Mesothelial cell of epicardium (in vitro differentiated cells): ENCODE results near the gene OR2F2. TPM values are rescaled to one million over a fixed set of nuclear protein-coding genes. Genes with fewer than 3 reads are reported as not detected.

ENCODE experiments used
- DNase-seq, 2 experiments: peaks; one replicate each; pipeline ENCODE4 v3.0.0; 2021; ENCODE audit warnings: low spot score in 2 of 2; ENCODE audit not compliant: unreplicated experiment in 2 of 2
- H3K27ac Mint-ChIP-seq: 2 replicates; pipeline ENCODE4 v1.8.0; 2021; ENCODE audit warnings: mixed read lengths
- H3K27me3 Mint-ChIP-seq: 2 replicates; pipeline ENCODE4 v1.8.0; 2021; ENCODE audit warnings: low read depth, mixed read lengths
- H3K36me3 Mint-ChIP-seq: 2 replicates; pipeline ENCODE4 v1.8.0; 2021; ENCODE audit warnings: mixed read lengths
- H3K4me1 Mint-ChIP-seq: 2 replicates; pipeline ENCODE4 v1.8.0; 2021; ENCODE audit warnings: mixed read lengths
- H3K4me3 Mint-ChIP-seq: 2 replicates; pipeline ENCODE4 v1.8.0; 2021; ENCODE audit warnings: mild to moderate bottlenecking, moderate library complexity, mixed read lengths
- H3K9me3 Mint-ChIP-seq: 2 replicates; pipeline ENCODE4 v1.8.0; 2021; ENCODE audit warnings: mixed read lengths
- total RNA-seq: library from RNA; stranded (reverse); gene quantifications from 3 replicates; pipeline ENCODE4 v1.2.1, GENCODE V29; 2021
- TF ChIP-seq, protein P1 (sequence below): fragments of 200-600 bp; sonication (generic); IDR thresholded peaks from one replicate; pipeline ENCODE4 v1.5.0; 2021; ENCODE audit warnings: antibody characterized with exemption; ENCODE audit not compliant: unreplicated experiment

OR2F2 gene
- total RNA-seq, 1 donor from 2014 or later, result not detected

DNA sequence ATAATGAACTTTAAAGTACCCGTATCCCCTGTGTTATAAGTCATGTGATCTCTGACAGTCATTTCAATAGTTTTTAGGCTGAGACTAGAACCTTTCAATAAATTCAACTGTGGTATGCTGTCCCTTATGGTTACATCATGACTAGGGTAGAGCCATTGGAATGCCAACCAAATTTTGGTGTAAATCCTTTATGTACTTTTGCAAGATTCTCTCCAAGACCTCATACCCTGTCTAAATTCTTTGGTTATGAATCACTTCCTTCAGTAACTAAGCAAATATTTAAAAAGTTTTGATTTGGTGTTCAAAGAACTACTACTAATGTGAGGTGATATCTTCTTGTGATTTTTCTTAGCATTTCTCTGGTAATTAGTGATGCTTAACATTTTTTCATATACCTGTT, 44.3 kb downstream of the OR2F2 start:
- Mint-ChIP-seq H3K27ac (no peak overlapping the region), H3K36me3 (no peaks in the 10 kb centered on the region), H3K4me3 (no peak overlapping the region), H3K9me3 (peaks cover 5% of the 10 kb centered on the region), H3K27me3 (no peaks in the 10 kb centered on the region), H3K4me1 (no peaks in the 10 kb centered on the region)
- DNase-seq, result no peak
- TF ChIP-seq, protein P1, sequence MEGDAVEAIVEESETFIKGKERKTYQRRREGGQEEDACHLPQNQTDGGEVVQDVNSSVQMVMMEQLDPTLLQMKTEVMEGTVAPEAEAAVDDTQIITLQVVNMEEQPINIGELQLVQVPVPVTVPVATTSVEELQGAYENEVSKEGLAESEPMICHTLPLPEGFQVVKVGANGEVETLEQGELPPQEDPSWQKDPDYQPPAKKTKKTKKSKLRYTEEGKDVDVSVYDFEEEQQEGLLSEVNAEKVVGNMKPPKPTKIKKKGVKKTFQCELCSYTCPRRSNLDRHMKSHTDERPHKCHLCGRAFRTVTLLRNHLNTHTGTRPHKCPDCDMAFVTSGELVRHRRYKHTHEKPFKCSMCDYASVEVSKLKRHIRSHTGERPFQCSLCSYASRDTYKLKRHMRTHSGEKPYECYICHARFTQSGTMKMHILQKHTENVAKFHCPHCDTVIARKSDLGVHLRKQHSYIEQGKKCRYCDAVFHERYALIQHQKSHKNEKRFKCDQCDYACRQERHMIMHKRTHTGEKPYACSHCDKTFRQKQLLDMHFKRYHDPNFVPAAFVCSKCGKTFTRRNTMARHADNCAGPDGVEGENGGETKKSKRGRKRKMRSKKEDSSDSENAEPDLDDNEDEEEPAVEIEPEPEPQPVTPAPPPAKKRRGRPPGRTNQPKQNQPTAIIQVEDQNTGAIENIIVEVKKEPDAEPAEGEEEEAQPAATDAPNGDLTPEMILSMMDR, result no peak

DNA sequence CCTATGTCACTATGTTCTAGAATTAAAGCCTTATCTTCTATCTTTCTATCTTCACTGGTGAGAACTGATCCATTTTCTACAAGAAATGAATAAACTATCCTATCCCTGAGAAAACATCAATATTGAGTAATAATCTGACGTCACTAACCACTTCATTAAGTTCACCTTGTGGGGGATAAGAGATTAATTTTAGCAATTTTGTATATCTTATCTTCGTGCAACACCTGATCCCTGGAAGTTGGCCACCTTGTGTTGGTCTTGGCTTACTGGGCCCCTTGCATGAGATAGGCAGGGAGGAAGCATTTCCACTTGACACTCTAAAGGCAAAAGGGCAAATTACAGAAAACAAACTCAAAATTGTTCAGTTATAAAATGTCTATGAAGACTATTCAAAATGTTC, 45.0 kb downstream of the OR2F2 start:
- Mint-ChIP-seq H3K27ac (no peak overlapping the region), H3K36me3 (no peaks in the 10 kb centered on the region), H3K4me3 (no peak overlapping the region), H3K27me3 (no peaks in the 10 kb centered on the region), H3K9me3 (peaks cover 5% of the 10 kb centered on the region), H3K4me1 (no peaks in the 10 kb centered on the region)
- TF ChIP-seq, protein P1, result no peak
- no peak for DNase-seq

DNA sequence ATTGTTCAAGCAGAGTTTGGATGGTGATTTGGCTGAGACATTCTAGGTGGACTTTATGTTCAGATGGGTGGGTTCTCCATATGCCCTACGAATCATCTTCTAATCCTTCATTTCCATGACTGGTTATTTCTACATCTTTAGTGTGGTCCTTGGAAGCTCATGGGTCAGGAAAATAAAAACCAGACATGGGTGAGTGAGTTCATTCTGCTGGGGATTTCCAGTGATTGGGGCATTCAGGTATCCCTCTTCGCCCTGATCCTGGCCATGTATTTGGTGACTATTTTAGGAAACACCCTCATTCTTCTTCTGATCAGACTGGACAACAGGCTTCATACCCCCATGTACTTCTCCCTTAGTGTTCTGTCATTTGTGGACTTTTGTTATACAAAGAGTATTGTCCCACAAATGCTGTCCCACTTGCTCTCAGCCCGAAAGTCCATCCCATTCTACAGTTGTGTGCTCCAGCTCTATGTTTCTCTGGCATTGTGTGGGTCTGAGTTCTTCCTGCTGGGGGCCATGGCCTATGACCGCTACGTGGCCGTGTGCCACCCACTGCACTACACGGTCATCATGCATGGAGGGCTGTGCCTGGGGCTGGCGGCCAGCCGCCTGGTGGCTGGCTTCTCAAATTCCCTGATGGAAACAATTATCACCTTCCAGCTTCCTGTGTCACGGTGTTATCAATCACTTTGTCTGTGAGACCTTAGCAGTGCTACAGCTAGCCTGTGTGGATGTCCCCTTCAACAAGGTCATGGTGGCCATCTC, 45.9 kb downstream of the OR2F2 start:
- Mint-ChIP-seq H3K27ac (no peak overlapping the region), H3K9me3 (peaks cover 5% of the 10 kb centered on the region)

DNA sequence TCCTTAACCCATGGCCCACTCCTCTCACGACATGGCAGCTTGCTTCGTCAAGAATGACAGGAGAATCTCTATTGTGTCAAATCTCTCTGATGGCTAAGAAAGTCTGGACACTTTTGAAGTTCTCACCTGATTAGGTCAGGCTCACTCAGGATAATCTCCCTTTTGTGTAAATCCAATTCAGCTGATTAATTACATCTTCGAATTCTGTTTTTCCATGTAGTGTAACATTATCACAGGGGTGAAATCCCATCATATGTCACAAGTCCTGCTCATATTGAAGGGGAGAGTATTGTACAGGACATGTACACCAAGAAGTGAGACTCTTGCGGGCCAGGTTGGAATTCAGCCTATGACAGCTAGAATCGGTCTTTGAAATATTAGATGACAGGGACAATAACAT, 48.9 kb downstream of the OR2F2 start:
- no peak for DNase-seq
- Mint-ChIP-seq H3K27ac (no peak overlapping the region), H3K36me3 (no peaks in the 10 kb centered on the region), H3K4me1 (no peaks in the 10 kb centered on the region), H3K9me3 (peaks cover 5% of the 10 kb centered on the region), H3K4me3 (no peak overlapping the region), H3K27me3 (no peaks in the 10 kb centered on the region)
- TF ChIP-seq, protein P1, result no peak

More for the DNA sequence above, 45.9 kb downstream of the OR2F2 start:
- no peak for DNase-seq
- Mint-ChIP-seq H3K4me3 (no peak overlapping the region), H3K36me3 (no peaks in the 10 kb centered on the region), H3K27me3 (no peaks in the 10 kb centered on the region), H3K4me1 (no peaks in the 10 kb centered on the region)
- TF ChIP-seq, protein P1, result no peak

Other genes starting within 250 kb of the OR2F2 start
- 0.14 to 0.36 TPM in 2 of 3 replicates, not detected in the other for gene CTAGE6, start 177.5 kb upstream of the OR2F2 start, total RNA-seq
- 101 to 105 TPM (median 103 TPM) in 3 replicates for gene TCAF1, start 33.1 kb upstream of the OR2F2 start, total RNA-seq
- gene OR2F1, start 19.6 kb downstream of the OR2F2 start, total RNA-seq, result 0.11 TPM in 1 of 3 replicates, not detected in the others
- gene OR6B1, start 65.1 kb downstream of the OR2F2 start, total RNA-seq, result not detected in 3 replicates
- not detected in 3 replicates for gene OR2A5, start 113.7 kb downstream of the OR2F2 start, total RNA-seq
- not detected in 3 replicates for gene OR2A25, start 134.6 kb downstream of the OR2F2 start, total RNA-seq
- not detected in 3 replicates for gene OR2A12, start 151.0 kb downstream of the OR2F2 start, total RNA-seq
- not detected in 3 replicates for gene OR2A2, start 174.3 kb downstream of the OR2F2 start, total RNA-seq
- gene OR2A14, start 187.9 kb downstream of the OR2F2 start, total RNA-seq, result not detected in 3 replicates
- gene CTAGE4, start 248.2 kb downstream of the OR2F2 start, total RNA-seq, result 3.1 to 5.5 TPM (median 5.4 TPM) in 3 replicates